Pancreas (tissue), 10 donors: Measurements from ENCODE around the gene SOX5. TPM values are rescaled to one million over a fixed set of nuclear protein-coding genes. Genes with fewer than 3 reads are reported as not detected.

Experiments used
- ATAC-seq, 4 donors: fragments of 200-7000 bp; cut with Tn5 transposase; one replicate each; pipeline versions ENCODE4 v1.8.0 to v1.9.1; 2020; ENCODE audit warnings: mild to moderate bottlenecking in 4 of 4, moderate library complexity in 4 of 4
- DNase-seq, 6 donors: peaks; one replicate each; pipeline ENCODE4 v3.0.0-alpha.2; 2020
- FAIRE-seq: peaks from 2 replicates; lab custom pipeline; 2012; peaks lifted over from hg19 to GRCh38; lab: Jason Lieb, UNC
- H3K27ac ChIP-seq, 4 donors: fragments of 200-600 bp; sonication (generic); 1 replicate in 3 of 4; 2 replicates in 1 of 4; pipeline versions ENCODE4 v1.5.0 to v1.8.0; 2020
- H3K27me3 ChIP-seq, 4 donors: fragments of 200-600 bp; one replicate each; pipeline ENCODE4 v1.8.0; 2021
- H3K36me3 ChIP-seq, 3 donors: fragments of 200-600 bp; sonication (generic) in 1 of 3; one replicate each; pipeline versions ENCODE4 v1.5.0 to v1.8.0; 2020 to 2021
- H3K4me1 ChIP-seq, 3 donors: fragments of 200-600 bp; one replicate each; pipeline ENCODE4 v1.8.0; 2021
- H3K4me3 ChIP-seq, 4 donors: fragments of 200-600 bp; sonication (generic) in 2 of 4; one replicate each; pipeline versions ENCODE4 v1.5.0 to v1.8.0; 2020 to 2021
- H3K9me3 ChIP-seq, 4 donors: fragments of 200-600 bp; one replicate each; pipeline ENCODE4 v1.8.0; 2021
- whole genome bisulfite sequencing, 2 donors: extraction: QIAGEN DNeasy Blood & Tissue Kit; methylation state at CpG; one replicate each; pipeline ENCODE4 v1.1.7; 2013; 5-methylcytosine and 5-hydroxymethylcytosine counted together
- intact Hi-C, 3 donors: fragments of 100-400 bp; cut with DNase I; formaldehyde crosslinking; loops; one replicate each; pipeline versions ENCODE4 v1.11.1 to v1.14.2; 2022
- polyA plus RNA-seq, 2 donors: library from polyadenylated mRNA; stranded (reverse); fragments of 200-250 nt; gene quantifications; one replicate each; pipeline ENCODE4 v1.2.3, GENCODE V29; 2013
- total RNA-seq, 6 donors: library from RNA; stranded (reverse); fragmentation: NEBNext Ultra II Directional in 4 of 6; extraction: Animal tissue kit (Norgen Biotek cat#: 25700) in 4 of 6; gene quantifications; one replicate each; pipeline versions ENCODE4 v1.2.1 to v1.2.4, GENCODE V29; 2021 to 2023
- TF ChIP-seq, protein P1 (sequence below), 4 donors: fragments of 200-600 bp; sonication (generic) in 3 of 4; IDR thresholded peaks; one replicate each; pipeline versions ENCODE4 v1.5.0 to v1.8.0; 2021; ENCODE audit warnings: antibody characterized with exemption in 4 of 4
- donor health status: healthy with polysubstance abuse.
- donor health status: DM: no; HTN: no; CAD: no; lungs with moderate emphysema.
- donor health status: DM: no; HTN: no; CAD: no.
- donor health status: control.
- donor health status: control.
- donor health status: Bipolar disorder and iron deficiency.
- donor health status: DM: yes; HTN: yes; CAD: no.
- donor health status: DM: no; HTN: no; CAD: no.
- donor health status: DM: no; HTN: no; CAD: no.
- donor health status: DM: yes; HTN: yes; CAD: no.

Gene SOX5
- total and polyA plus RNA-seq, 8 donors = 0.47 to 2.5 (median 1.6) TPM

DNA sequence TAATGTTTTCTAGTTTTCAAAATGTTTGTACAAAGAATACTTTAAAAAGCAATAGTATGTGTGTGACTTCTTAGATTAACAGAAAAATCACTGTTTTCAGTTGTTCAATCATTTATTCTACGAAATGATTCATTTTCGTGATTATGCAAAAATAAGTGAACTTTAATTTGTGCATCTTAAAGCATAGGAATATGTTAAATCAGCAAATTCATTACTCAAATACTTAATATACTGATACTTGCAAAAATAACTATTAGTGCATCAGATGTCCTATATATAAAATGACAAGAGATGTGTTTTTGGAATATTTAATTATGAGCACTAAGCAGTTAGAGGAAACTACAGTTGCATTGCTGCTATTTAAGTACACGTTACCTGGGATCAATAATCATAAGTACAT is 11.0 kb downstream of the SOX5 start:
- DNase-seq (no peak), FAIRE-seq (no peak), ATAC-seq (no peak)
- H3K27ac ChIP-seq = no peak overlapping the region
- intact Hi-C loops = no loop called here
- no peak overlapping the region for H3K4me3 ChIP-seq
- H3K27me3 ChIP-seq = no peaks in the 10 kb centered on the region
- 79 to 92% methylated on average over 3 of the region's 3 CpGs for WGBS, 2 donors
- no peaks in the 10 kb centered on the region for H3K4me1 ChIP-seq
- H3K36me3 ChIP-seq = no peaks in the 10 kb centered on the region
- no peaks in the 10 kb centered on the region for H3K9me3 ChIP-seq
- TF ChIP-seq, protein P1, sequence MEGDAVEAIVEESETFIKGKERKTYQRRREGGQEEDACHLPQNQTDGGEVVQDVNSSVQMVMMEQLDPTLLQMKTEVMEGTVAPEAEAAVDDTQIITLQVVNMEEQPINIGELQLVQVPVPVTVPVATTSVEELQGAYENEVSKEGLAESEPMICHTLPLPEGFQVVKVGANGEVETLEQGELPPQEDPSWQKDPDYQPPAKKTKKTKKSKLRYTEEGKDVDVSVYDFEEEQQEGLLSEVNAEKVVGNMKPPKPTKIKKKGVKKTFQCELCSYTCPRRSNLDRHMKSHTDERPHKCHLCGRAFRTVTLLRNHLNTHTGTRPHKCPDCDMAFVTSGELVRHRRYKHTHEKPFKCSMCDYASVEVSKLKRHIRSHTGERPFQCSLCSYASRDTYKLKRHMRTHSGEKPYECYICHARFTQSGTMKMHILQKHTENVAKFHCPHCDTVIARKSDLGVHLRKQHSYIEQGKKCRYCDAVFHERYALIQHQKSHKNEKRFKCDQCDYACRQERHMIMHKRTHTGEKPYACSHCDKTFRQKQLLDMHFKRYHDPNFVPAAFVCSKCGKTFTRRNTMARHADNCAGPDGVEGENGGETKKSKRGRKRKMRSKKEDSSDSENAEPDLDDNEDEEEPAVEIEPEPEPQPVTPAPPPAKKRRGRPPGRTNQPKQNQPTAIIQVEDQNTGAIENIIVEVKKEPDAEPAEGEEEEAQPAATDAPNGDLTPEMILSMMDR (IDR thresholded peaks at IDR 0.05) = no peak

DNA sequence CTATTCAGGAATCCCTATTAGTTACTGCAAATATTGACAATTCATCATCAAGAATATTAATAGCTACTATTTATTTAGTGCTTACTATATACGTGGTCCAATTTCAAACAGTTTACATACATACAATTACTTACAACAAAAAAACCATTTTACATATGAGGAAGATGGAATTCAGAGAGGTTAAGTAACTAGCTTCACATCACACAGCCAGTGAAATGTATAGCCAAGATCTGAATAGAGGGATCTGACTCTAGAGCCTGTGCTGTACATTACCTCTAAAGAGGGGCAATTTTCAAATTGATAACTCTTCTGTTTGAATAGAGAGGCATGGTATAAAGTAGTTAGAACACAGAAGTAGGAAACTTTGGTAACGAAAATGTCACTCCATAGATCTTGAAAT is 18.3 kb downstream of the SOX5 start:
- Histone ChIP-seq H3K36me3 (no peaks in the 10 kb centered on the region), H3K27me3 (no peaks in the 10 kb centered on the region), H3K4me3 (no peak overlapping the region), H3K4me1 (no peaks in the 10 kb centered on the region), H3K9me3 (no peaks in the 10 kb centered on the region), H3K27ac (no peak overlapping the region)
- intact Hi-C loops = no loop called here
- ATAC-seq (no peak), DNase-seq (no peak), FAIRE-seq (no peak)
- TF ChIP-seq, protein P1 (IDR thresholded peaks at IDR 0.05) = no peak
- 58% methylated on average over 2 of the region's 2 CpGs for WGBS, 2 donors

DNA sequence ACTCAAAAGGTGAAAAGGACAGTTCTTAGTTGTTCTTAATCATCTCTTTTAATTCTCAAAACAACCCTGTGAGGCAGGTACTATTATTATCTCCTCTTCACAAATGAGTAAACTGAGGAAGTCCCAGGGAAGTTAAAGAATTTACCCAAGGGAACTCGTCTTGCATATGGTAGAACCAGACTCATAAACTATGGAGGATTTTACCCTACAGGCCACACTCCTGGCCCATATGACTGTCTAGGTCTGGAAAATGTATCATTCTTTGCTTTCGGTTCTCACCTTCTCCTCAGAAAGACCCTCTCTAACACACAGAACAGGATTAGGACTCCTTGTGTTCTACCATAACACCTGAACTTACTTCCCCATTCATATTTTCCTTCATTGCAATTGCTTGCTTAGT is 18.9 kb downstream of the SOX5 start:
- FAIRE-seq (no peak), ATAC-seq (no peak), DNase-seq (no peak)
- H3K4me3 ChIP-seq = no peak overlapping the region
- 63 to 83% methylated on average over 2 of the region's 2 CpGs for WGBS, 2 donors
- intact Hi-C loops = no loop called here
- H3K36me3 ChIP-seq = no peaks in the 10 kb centered on the region
- H3K4me1 ChIP-seq = no peaks in the 10 kb centered on the region
- H3K9me3 ChIP-seq = no peaks in the 10 kb centered on the region
- no peaks in the 10 kb centered on the region for H3K27me3 ChIP-seq
- TF ChIP-seq, protein P1 (IDR thresholded peaks at IDR 0.05) = no peak
- no peak overlapping the region for H3K27ac ChIP-seq

DNA sequence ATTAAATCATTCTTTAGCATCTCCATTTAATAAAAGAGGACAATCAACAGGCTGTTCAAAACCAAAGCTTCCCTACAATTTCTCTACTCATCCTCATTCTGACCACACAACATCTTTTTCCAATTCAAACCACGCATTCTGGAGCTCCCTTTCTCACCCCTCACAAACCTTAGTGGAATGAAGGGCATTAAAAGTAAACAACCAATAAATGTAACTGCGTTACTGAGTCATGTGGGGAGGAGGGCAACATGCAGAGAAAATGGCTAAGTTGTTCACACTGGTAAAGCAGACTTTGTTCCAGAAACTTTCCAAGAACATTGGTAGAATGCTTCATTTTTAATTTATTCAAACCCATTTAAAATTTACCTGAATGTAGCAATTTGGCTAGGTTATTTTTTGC is 19.6 kb downstream of the SOX5 start:
- no peak for ATAC-seq
- Histone ChIP-seq H3K36me3 (no peaks in the 10 kb centered on the region), H3K4me1 (no peaks in the 10 kb centered on the region), H3K27me3 (no peaks in the 10 kb centered on the region), H3K4me3 (no peak overlapping the region), H3K27ac (no peak overlapping the region), H3K9me3 (no peaks in the 10 kb centered on the region)
- TF ChIP-seq, protein P1 (IDR thresholded peaks at IDR 0.05) = no peak
- 64 to 77% methylated on average over 2 of the region's 2 CpGs for WGBS, 2 donors
- DNase-seq = no peak
- no peak for FAIRE-seq
- intact Hi-C loops = no loop called here

DNA sequence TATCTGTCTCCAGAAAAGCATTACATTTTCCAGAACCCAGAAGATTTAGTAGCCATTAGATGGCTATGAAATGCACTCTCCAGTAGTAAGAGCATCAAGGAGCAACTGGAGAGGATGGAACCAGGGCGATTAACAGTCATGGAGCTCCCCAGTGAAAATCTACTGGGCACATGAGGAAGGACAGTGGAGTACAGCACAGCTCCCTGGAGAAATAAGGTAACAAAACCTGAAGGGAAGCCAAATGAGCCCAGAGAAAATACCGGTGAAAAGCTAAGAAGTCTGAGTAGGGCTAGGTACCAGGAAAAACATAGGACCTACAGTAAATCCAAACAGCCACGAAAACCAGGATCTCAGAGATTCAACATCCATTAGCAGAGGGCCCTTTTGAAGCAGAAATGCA is 21.6 kb downstream of the SOX5 start:
- TF ChIP-seq, protein P1 (IDR thresholded peaks at IDR 0.05) = no peak
- no peak for DNase-seq
- Histone ChIP-seq H3K9me3 (no peaks in the 10 kb centered on the region), H3K4me1 (no peaks in the 10 kb centered on the region), H3K4me3 (no peak overlapping the region), H3K27me3 (no peaks in the 10 kb centered on the region), H3K27ac (no peak overlapping the region), H3K36me3 (no peaks in the 10 kb centered on the region)
- FAIRE-seq = no peak
- intact Hi-C loops = no loop called here
- no peak for ATAC-seq
- 68 to 76% methylated on average over 3 of the region's 3 CpGs for WGBS, 2 donors
